Body of pancreas (tissue), 4 donors: ENCODE data around the gene DEGS1. TPM values are rescaled to one million over a fixed set of nuclear protein-coding genes. Genes with fewer than 3 reads are reported as not detected.

Experiments used
- ATAC-seq: fragments of 150-250 bp; one replicate; pipeline ENCODE4 v1.9.1; 2016
- DNase-seq, 4 donors: peaks; one replicate each; pipeline ENCODE4 v3.0.0-alpha.2; 2019
- H3K27ac ChIP-seq, 4 donors: fragments of 200-600 bp; sonication (generic); 1 replicate in 3 of 4; 2 replicates in 1 of 4; pipeline versions ENCODE4 v1.5.1 to v1.6.1; 2016 to 2019; ENCODE audit warnings: mild to moderate bottlenecking in 1 of 4, mixed read lengths in 1 of 4, moderate library complexity in 1 of 4
- H3K27me3 ChIP-seq, 2 donors: fragments of 200-600 bp; sonication (generic); one replicate each; pipeline ENCODE4 v1.6.0; 2016; ENCODE audit warnings: mild to moderate bottlenecking in 1 of 2
- H3K36me3 ChIP-seq, 2 donors: fragments of 200-600 bp; sonication (generic); replicated peaks in 1 of 2; 2 replicates each; pipeline ENCODE4 v1.5.1; 2016; ENCODE audit warnings: low read depth in 2 of 2; ENCODE audit not compliant: insufficient read depth in 1 of 2
- H3K4me1 ChIP-seq: fragments of 200-600 bp; sonication (generic); one replicate; pipeline ENCODE4 v1.6.0; 2016
- H3K4me3 ChIP-seq, 2 donors: fragments of 200-600 bp; sonication (generic); 1 replicate in 1 of 2; 2 replicates in 1 of 2; pipeline ENCODE4 v1.5.1; 2016 to 2019
- H3K9me3 ChIP-seq, 3 donors: fragments of 200-600 bp; sonication (generic); 1 replicate in 2 of 3; 2 replicates in 1 of 3; pipeline ENCODE4 v1.5.1; 2016
- CTCF ChIP-seq, 7 experiments: fragments of 450-650 bp in 4 of 7; fragments of 200-600 bp in 3 of 7; sonication (generic) in 3 of 7; IDR thresholded peaks; one replicate each; pipeline ENCODE4 v1.5.1; 2016 to 2019; ENCODE audit warnings: antibody characterized with exemption in 7 of 7
- POLR2A ChIP-seq, 3 donors: fragments of 450-650 bp; IDR thresholded peaks; one replicate each; pipeline ENCODE4 v1.6.1; 2016; ENCODE audit warnings: antibody characterized with exemption in 3 of 3, mild to moderate bottlenecking in 2 of 3
- WGBS, 2 donors: methylation state at CpG; one replicate each; pipeline ENCODE4 v1.1.5; 2017; 5-methylcytosine and 5-hydroxymethylcytosine counted together
- intact Hi-C: fragments of 100-400 bp; cut with DNase I; formaldehyde crosslinking; loops from one replicate; pipeline ENCODE4 v1.15.1; 2023
- total RNA-seq, 2 donors: library from RNA; depleted of rRNA; stranded (reverse); fragments of >200 nt; gene quantifications; one replicate each; pipeline ENCODE4 v1.1.0, GENCODE V29; 2016

DEGS1 gene
- total RNA-seq, 2 donors from 2014 or later = 16.3 to 18.5 TPM

GRCh38 chr1:224226849-224227502 is 43.9 kb downstream of the DEGS1 start:
- H3K27ac ChIP-seq = no peak overlapping the region
- H3K27me3 ChIP-seq = no peaks in the 10 kb centered on the region
- DNase-seq = no peak
- ATAC-seq = no peak
- no peaks in the 10 kb centered on the region for H3K4me1 ChIP-seq
- no peak overlapping the region for H3K4me3 ChIP-seq
- no peaks in the 10 kb centered on the region for H3K9me3 ChIP-seq
- no peak for TF ChIP-seq POLR2A (IDR thresholded peaks at IDR 0.05)
- no peak for TF ChIP-seq CTCF (IDR thresholded peaks at IDR 0.05)
- peaks cover 4 to 10% of the 10 kb centered on the region in 2 donors for H3K36me3 ChIP-seq
- intact Hi-C loops = no loop called here
- WGBS, 2 donors = 91 to 96% methylated on average over 6 of the region's 6 CpGs

GRCh38 chr1:224234017-224234416 is 51.0 kb downstream of the DEGS1 start:
- H3K4me1 ChIP-seq = no peaks in the 10 kb centered on the region
- TF ChIP-seq CTCF (IDR thresholded peaks at IDR 0.05) (no peak), POLR2A (IDR thresholded peaks at IDR 0.05) (no peak)
- no peak for ATAC-seq
- H3K27me3 ChIP-seq = no peaks in the 10 kb centered on the region
- H3K4me3 ChIP-seq = no peak overlapping the region
- H3K27ac ChIP-seq = no peak overlapping the region
- intact Hi-C loops = no loop called here
- H3K9me3 ChIP-seq = no peaks in the 10 kb centered on the region
- H3K36me3 ChIP-seq = peaks cover 5 to 10% of the 10 kb centered on the region in 2 donors
- no peak for DNase-seq

- H3K4me3 ChIP-seq = no peak overlapping the region
- no peaks in the 10 kb centered on the region for H3K4me1 ChIP-seq
- DNase-seq = no peak
- WGBS, 2 donors = 74 to 80% methylated on average over 2 of the region's 2 CpGs
- no peak overlapping the region for H3K27ac ChIP-seq
- no peaks in the 10 kb centered on the region for H3K27me3 ChIP-seq
- ATAC-seq = no peak
- intact Hi-C loops = no loop called here
- TF ChIP-seq POLR2A (IDR thresholded peaks at IDR 0.05) (no peak), CTCF (IDR thresholded peaks at IDR 0.05) (no peak)
- peaks cover 3 to 6% of the 10 kb centered on the region in 2 donors for H3K36me3 ChIP-seq
- no peaks in the 10 kb centered on the region for H3K9me3 ChIP-seq
These were observed 52.9 kb downstream of the DEGS1 start for GRCh38 chr1:224235813-224236493.

GRCh38 chr1:224237119-224237881 is 54.3 kb downstream of the DEGS1 start:
- no peak overlapping the region for H3K4me3 ChIP-seq
- H3K27me3 ChIP-seq = no peaks in the 10 kb centered on the region
- TF ChIP-seq CTCF (IDR thresholded peaks at IDR 0.05) (no peak), POLR2A (IDR thresholded peaks at IDR 0.05) (no peak)
- H3K36me3 ChIP-seq = peaks cover 1 to 6% of the 10 kb centered on the region in 2 donors
- H3K9me3 ChIP-seq = no peaks in the 10 kb centered on the region
- ATAC-seq = no peak
- intact Hi-C loops = no loop called here
- H3K4me1 ChIP-seq = no peaks in the 10 kb centered on the region
- 89 to 94% methylated on average over 11 of the region's 11 CpGs for WGBS, 2 donors
- DNase-seq = no peak
- no peak overlapping the region for H3K27ac ChIP-seq
